Activated CD8-positive, alpha-beta memory T cell treated with anti-CD3 and anti-CD28 coated beads, Interleukin-2, amount 50 U/mL, for 1 hour (primary cell): Measurements from ENCODE around the gene SBNO2.

Source experiments
- DNase-seq: peaks from one replicate; pipeline ENCODE4 v3.0.0-alpha.2; 2020; ENCODE audit errors: extremely low read depth

SBNO2 gene

GRCh38 chr19:1105008-1105872, 68.8 kb downstream of the SBNO2 start:
- no peak for DNase-seq

DNA sequence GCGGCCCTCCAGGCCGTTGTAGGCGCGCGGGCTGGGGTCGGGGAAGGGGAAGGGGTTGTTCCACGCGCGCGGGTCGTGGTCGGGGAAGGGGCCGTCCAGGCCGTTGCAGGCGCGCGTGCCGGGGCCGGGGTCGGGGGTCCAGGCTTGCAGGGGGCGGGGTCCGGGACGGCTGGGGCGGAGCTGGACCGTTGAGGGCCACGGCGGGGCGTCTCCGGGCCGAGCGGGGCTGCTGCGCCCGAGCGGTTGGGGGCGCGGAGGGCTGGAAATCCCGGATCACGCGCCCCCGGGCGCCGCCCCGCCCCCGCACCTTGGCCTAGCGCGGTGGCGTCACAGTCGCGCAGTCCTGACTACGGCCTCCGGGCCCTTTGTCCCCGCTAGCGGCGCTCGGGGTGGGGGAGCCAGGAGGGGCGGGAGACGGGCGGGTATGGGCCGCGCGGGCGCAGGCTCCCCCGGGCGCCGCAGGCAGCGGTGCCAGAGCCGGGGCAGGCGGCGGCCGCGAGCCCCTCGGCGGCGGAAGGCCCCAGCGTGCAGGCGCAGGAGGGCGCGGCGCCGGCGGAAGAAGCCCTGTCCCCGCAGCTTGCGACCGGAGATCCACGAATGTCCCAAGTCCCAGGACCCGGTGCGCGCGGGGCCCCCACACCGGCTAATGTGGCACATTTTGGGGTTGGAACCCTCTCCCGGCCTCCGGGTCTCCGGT, 69.6 kb downstream of the SBNO2 start:
- DNase-seq: no peak

DNA sequence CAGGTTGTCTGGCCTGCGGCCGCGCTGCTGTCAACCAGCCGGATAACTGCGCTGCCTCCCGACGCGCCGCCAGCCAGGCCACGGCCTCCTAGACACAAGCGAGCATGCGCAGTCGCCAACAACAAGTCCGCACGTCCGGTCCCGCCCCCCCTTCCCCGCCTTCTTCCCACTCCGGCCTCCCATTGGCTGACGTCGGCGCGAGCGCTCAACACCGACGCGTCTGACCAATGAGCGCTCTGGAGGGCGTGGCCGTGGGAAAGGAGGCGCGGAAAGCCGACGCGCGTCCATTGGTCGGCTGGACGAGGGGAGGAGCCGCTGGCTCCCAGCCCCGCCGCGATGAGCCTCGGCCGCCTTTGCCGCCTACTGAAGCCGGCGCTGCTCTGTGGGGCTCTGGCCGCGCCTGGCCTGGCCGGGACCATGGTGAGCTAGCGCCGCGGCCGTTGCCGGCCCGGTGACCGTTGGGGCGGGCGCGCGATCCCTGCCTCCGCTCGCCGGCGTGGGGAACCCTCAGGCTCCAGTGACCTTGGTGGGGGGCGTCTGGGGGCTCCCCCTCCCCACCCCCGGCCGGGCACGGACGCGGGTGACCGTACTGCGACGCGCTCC, 70.3 kb downstream of the SBNO2 start, which contains the start of gene GPX4:
GPX4 (plus strand) TSS at position 287 of the 603 bp plus-strand sequence; CDS start at position 337, 50 bp downstream.
- DNase-seq: peak; percentile 99

GRCh38 chr19:1103132-1103707, 70.8 kb downstream of the SBNO2 start:
- no peak for DNase-seq

DNA sequence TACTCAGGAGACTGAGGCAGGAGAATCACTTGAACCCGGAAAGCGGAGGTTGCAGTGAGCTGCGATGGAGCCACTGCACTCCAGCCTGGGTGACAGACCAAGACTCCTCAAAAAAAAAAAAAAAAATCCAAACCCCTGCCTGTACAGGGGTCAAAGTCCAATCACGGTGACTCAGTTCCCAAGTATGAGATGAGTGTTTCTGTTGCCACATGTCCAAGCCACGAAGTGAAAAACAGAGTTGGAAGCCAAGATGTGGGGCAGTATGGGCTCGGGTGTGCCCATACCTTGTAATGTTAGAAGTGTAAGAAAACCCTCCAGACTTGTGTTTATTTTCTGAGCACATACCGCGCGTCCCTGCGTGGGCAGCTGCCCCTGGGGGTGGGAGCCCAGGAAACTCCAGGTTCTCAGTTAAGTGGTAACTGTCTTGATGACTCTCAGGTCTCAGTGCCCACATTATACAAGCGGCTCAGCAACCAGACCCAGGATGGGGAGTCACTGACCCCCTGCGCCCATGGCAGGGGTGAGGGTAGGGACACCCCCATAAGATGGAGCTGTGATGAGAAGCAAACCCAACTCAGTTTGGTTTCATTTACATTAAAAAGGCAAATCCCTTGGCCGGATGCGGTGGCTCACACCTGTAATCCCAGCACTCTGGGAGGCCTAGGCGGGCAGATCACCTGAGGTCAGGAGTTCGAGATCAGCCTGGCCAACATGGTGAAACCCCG, 71.5 kb downstream of the SBNO2 start:
- no peak for DNase-seq

DNA sequence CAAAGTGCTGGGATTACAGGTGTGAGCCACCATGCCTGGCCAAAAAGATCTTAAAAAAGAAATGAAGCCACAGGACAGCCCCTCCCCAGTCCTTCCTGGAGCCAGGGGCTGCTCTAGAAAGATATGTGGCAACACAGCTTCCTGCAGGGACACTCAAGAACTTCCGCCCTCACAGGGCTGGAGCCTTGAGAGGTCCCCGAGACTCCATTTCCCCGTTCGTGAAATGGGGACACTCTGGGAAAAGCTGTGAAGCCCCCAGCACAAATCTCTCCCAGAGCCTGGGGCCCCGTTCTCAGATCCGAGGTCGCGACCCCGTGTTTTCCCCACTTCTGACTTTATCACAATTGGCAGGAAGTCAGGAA, 72.8 kb downstream of the SBNO2 start:
- no peak for DNase-seq

GRCh38 chr19:1098177-1099051, 75.7 kb downstream of the SBNO2 start:
- DNase-seq: no peak

DNA sequence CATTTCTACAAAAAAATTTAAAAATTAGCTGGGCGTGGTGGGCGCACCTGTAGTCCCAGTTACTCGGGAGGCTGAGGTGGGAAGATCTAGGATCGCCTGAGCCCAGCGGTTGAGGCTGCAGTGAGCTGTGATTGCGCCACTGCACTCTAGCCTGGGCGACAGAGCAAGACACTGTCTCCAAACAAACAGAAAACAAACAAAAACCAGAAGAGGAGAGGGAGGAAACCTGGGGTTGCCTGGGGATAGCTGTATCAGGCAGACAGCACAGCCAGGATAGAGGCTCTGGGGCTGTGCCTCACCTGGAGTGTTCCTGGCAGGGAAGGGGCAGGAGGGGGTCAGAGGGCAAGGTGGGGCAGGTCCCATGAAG, 76.3 kb downstream of the SBNO2 start:
- no peak for DNase-seq

DNA sequence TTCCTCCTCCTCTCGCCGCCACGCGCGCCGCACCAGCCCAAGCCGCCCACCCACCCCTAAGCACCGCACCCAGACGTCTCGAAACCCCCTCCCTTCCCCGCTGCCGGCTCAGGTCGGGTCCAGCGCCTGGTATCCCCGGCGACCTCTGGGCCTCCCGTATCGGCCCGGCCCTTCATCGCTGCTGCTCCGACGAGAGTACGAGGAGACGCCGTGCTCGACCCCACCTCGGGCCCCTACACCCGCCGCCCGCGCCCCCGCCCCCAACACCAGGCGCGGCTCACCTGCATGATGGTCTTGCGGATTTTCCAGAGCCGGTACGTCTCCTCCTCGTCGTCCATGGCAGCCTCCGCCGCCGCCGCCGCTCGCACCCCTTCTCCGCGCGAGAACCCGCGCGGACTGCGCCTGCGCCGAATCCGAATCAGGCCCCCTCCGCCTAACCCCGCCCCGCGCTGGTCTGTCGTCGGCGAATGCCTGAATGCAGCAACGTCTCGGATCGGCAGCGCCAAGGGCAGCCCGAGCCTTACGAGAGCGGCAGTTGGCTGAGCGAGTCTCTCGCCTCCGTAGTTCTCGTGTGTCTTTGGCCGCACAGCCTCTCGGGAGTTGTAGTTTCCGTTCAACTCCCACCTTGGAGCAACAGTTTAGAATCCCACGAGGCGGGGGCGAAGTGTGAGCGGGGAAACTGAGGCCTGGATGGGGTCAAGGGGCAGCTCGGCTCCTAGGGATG, 78.9 kb downstream of the SBNO2 start, which contains the start of gene POLR2E:
POLR2E (minus strand) TSS at position 398 of the 724 bp plus-strand sequence; CDS start at position 338, 60 bp downstream.
- peak; percentile 97 for DNase-seq

DNA sequence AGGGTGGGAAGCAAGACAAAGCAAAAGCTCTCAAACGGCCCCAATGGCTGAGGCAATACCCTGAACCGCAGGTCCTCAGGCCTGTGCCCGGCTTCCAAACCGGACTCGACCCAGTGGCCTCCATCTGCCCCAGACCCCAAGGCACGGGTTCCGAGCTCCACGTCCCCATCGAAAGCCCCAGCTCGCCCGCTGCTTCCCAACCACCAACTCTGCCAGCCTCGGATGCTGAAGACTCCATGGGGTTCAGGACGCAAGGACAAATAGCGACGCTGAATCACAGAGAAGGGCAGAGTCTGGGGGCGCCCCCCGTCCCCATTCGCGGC, 79.5 kb downstream of the SBNO2 start:
- no peak for DNase-seq

GRCh38 chr19:1093811-1094553, 80.1 kb downstream of the SBNO2 start:
- DNase-seq: no peak

DNA sequence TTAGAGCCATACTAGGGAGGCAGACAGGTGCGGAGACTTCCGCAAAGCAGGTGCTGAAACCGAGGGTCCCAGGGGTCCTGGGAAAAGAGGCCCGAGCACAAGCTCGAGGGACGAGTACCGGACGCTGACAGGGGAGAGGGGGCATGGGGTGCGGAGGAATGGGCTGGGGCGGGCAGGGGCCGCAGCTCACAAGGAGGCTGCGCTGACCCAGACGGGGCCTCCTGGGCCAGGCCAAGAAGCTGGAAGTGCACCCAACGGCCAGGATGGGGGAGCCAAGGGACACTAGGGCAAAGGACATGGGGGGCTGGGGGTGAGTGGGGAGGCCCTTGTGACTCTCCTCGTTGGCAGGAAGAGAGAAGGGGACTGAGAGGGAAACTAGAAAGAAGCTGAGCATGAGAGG, 80.7 kb downstream of the SBNO2 start:
- no peak for DNase-seq

GRCh38 chr19:1091544-1092175, 82.4 kb downstream of the SBNO2 start:
- no peak for DNase-seq

GRCh38 chr19:1090731-1091543, 83.1 kb downstream of the SBNO2 start:
- no peak for DNase-seq

- DNase-seq: peak; percentile 54
Observed at GRCh38 chr19:1089891-1090290, 84.2 kb downstream of the SBNO2 start.

GRCh38 chr19:1089126-1089771, 84.8 kb downstream of the SBNO2 start:
- DNase-seq: no peak

DNA sequence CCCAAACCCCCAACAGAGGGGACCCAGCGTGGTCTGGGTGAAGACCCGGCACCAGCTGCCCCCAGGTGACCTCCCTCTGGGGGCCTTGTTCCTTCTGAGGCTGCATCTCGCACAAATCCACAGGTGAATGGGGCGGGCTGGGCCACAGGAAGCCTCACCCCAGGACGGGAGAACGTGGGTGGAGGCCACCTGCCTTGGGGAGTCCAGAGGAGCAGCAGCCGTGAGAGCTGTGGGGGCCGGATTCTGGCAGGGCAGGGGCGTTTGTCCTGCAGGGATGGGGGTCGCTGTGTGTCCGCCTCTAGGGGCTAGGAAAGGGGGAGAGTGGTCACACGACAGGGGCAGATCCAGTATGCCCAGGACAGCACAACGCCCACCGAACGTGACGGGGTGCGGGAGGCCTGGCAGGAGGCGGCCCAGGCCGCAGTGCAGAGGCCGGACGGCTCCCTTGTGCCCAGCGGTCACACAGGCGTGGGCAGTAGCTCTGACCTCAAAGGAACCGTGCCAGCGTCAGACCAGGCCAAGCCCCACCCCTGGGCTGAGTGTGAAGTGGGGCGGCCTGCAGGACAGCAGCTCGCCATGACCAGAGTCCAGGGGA, 85.6 kb downstream of the SBNO2 start:
- DNase-seq: no peak
